Fibroblast of mammary gland (primary cell): ENCODE data around the gene OR10A3.

ENCODE experiments used
- DNase-seq: peaks from one replicate; pipeline ENCODE4 v3.0.0-alpha.2; 2010; ENCODE audit warnings: low read depth
- H3K4me3 ChIP-seq: 2 replicates; pipeline ENCODE4 v1.5.1; 2011; ENCODE audit warnings: low read depth, mild to moderate bottlenecking, low read length, moderate library complexity; ENCODE audit not compliant: control insufficient read depth
- CTCF ChIP-seq: conservative IDR thresholded peaks from 2 replicates; pipeline ENCODE4 v1.5.1; 2011; ENCODE audit warnings: low read depth, low read length, inconsistent platforms; ENCODE audit not compliant: control insufficient read depth, insufficient read depth

The OR10A3 gene

GRCh38 chr11:7944123-7944522 is 2.6 kb upstream of the OR10A3 start:
- no peak for DNase-seq
- no peak for TF ChIP-seq CTCF
- H3K4me3 ChIP-seq: no peak overlapping the region

- no peak for DNase-seq
- no peak for TF ChIP-seq CTCF
- H3K4me3 ChIP-seq: no peak overlapping the region
Measured at GRCh38 chr11:7941146-7941545, 362 bp downstream of the OR10A3 start.

- H3K4me3 ChIP-seq: no peak overlapping the region
- no peak for TF ChIP-seq CTCF
Measured at GRCh38 chr11:7936615-7937014, 4.9 kb downstream of the OR10A3 start.

GRCh38 chr11:7931168-7931567 is 10.3 kb downstream of the OR10A3 start, which contains the start of gene OR10A6:
OR10A6 (minus strand) TSS chr11:7931268; CDS start chr11:7928662, 2,606 bp downstream.
- no peak for TF ChIP-seq CTCF
- no peak for DNase-seq

More at GRCh38 chr11:7936615-7937014, 4.9 kb downstream of the OR10A3 start:
- no peak for DNase-seq

GRCh38 chr11:7927635-7928034 is 13.9 kb downstream of the OR10A3 start:
- no peak overlapping the region for H3K4me3 ChIP-seq
- DNase-seq: peak; percentile 59
- TF ChIP-seq CTCF: no peak

More at GRCh38 chr11:7931168-7931567, 10.3 kb downstream of the OR10A3 start, which contains the start of gene OR10A6:
- H3K4me3 ChIP-seq: no peak within 1 kb of the TSS

GRCh38 chr11:7924536-7924935 is 17.0 kb downstream of the OR10A3 start:
- TF ChIP-seq CTCF: no peak
- no peak for DNase-seq
- no peak overlapping the region for H3K4me3 ChIP-seq

GRCh38 chr11:7918141-7918540 is 23.4 kb downstream of the OR10A3 start:
- no peak for TF ChIP-seq CTCF
- DNase-seq: no peak
- no peak overlapping the region for H3K4me3 ChIP-seq
